Sigmoid colon (tissue), 7 donors: Measurements from ENCODE around the gene KRTAP4-16. TPM values are rescaled to one million over a fixed set of nuclear protein-coding genes. Genes with fewer than 3 reads are reported as not detected.
"Not testable (repeated sequence)": the region's sequence is repeated elsewhere in the genome, so short reads cannot be mapped to it uniquely, and the experiment has no call there.

Experiments
- DNase-seq: peaks from one replicate; pipeline ENCODE4 v3.0.0-alpha.2; 2019
- H3K27ac ChIP-seq, 4 donors: fragments of 200-600 bp; sonication (generic); one replicate each; pipeline ENCODE4 v1.5.1; 2016 to 2019; ENCODE audit warnings: mild to moderate bottlenecking in 1 of 4
- H3K27me3 ChIP-seq, 3 donors: fragments of 200-600 bp; sonication (generic); one replicate each; pipeline ENCODE4 v1.5.1; 2019; ENCODE audit warnings: mild to moderate bottlenecking in 1 of 3
- H3K36me3 ChIP-seq, 4 donors: fragments of 200-600 bp; sonication (generic); one replicate each; pipeline ENCODE4 v1.5.1; 2016 to 2019
- H3K4me1 ChIP-seq, 4 donors: fragments of 200-600 bp; sonication (generic); one replicate each; pipeline ENCODE4 v1.5.1; 2017 to 2019
- H3K4me3 ChIP-seq, 4 donors: fragments of 200-600 bp; sonication (generic); one replicate each; pipeline ENCODE4 v1.5.1; 2017 to 2019; ENCODE audit warnings: mild to moderate bottlenecking in 2 of 4, moderate library complexity in 1 of 4
- H3K9me3 ChIP-seq, 4 donors: fragments of 200-600 bp in 3 of 4; sonication (generic) in 3 of 4; one replicate each; pipeline versions ENCODE4 v1.5.1 to v1.6.1; 2013 to 2019
- CTCF ChIP-seq, 4 experiments: fragments of 450-650 bp in 3 of 4; fragments of 200-600 bp in 1 of 4; IDR thresholded peaks; one replicate each; pipeline ENCODE4 v1.5.1; 2016 to 2019; ENCODE audit warnings: antibody characterized with exemption in 4 of 4, mild to moderate bottlenecking in 3 of 4, moderate library complexity in 2 of 4
- EP300 ChIP-seq, 4 donors: sonication (generic); formaldehyde crosslinking; IDR thresholded peaks; one replicate each; pipeline ENCODE4 v1.6.1; 2017; ENCODE audit warnings: antibody characterized with exemption in 4 of 4
- POLR2A ChIP-seq, 2 donors: fragments of 450-650 bp; IDR thresholded peaks; one replicate each; pipeline ENCODE4 v1.6.1; 2016; ENCODE audit warnings: antibody characterized with exemption in 2 of 2, mild to moderate bottlenecking in 2 of 2, moderate library complexity in 2 of 2
- POLR2AphosphoS5 ChIP-seq, 4 donors: sonication (generic); formaldehyde crosslinking; IDR thresholded peaks; one replicate each; pipeline ENCODE4 v1.6.1; 2017; ENCODE audit warnings: antibody characterized with exemption in 4 of 4
- WGBS, 2 donors: extraction: QIAGEN DNeasy Blood & Tissue Kit; methylation state at CpG; one replicate each; pipeline ENCODE4 v1.1.7; 2013; 5-methylcytosine and 5-hydroxymethylcytosine counted together
- intact Hi-C: fragments of 100-400 bp; cut with DNase I; formaldehyde crosslinking; loops from one replicate; pipeline ENCODE4 v1.15.1; 2023
- polyA plus RNA-seq, 3 donors: library from polyadenylated mRNA; stranded (reverse); fragments of 200-250 nt; gene quantifications; one replicate each; pipeline ENCODE4 v1.2.3, GENCODE V29; 2013
- total RNA-seq, 4 donors: library from RNA; depleted of rRNA; stranded (reverse); fragments of >200 nt; gene quantifications; one replicate each; pipeline ENCODE4 v1.1.0, GENCODE V29; 2016
- donor health status: healthy with polysubstance abuse.
- donor health status: Bipolar disorder and iron deficiency.
- donor health status: healthy.

Gene KRTAP4-16
- total and polyA plus RNA-seq, 7 donors = not detected

GRCh38 chr17:41107941-41108450 is 6.0 kb upstream of the KRTAP4-16 start:
- DNase-seq = no peak
- Histone ChIP-seq H3K9me3 (no peaks in the 10 kb centered on the region), H3K27me3 (no peaks in the 10 kb centered on the region), H3K4me1 (no peaks in the 10 kb centered on the region), H3K27ac (no peak overlapping the region), H3K36me3 (no peaks in the 10 kb centered on the region), H3K4me3 (no peak overlapping the region)
- TF ChIP-seq POLR2A (IDR thresholded peaks at IDR 0.05) (no peak), POLR2AphosphoS5 (IDR thresholded peaks at IDR 0.05) (no peak), CTCF (IDR thresholded peaks at IDR 0.05) (no peak), EP300 (IDR thresholded peaks at IDR 0.05) (no peak)
- WGBS, 2 donors = 57 to 77% methylated on average over 1 of the region's 1 CpG
- intact Hi-C loops = no loop called here

- H3K4me3 ChIP-seq, H3K4me1 ChIP-seq, DNase-seq, H3K27ac ChIP-seq, H3K36me3 ChIP-seq, H3K9me3 ChIP-seq, intact Hi-C loops, H3K27me3 ChIP-seq: not testable (repeated sequence)
- 81 to 82% methylated on average over 10 of the region's 10 CpGs for WGBS, 2 donors
These were observed 3.3 kb upstream of the KRTAP4-16 start, which contains the start of gene KRTAP4-9 for GRCh38 chr17:41105347-41105746. Gene KRTAP4-9 (plus strand): TSS chr17:41105389. CDS start chr17:41105389, 0 bp downstream.

GRCh38 chr17:41104386-41105038 is 2.5 kb upstream of the KRTAP4-16 start:
- WGBS, 2 donors = 77 to 85% methylated on average over 2 of the region's 2 CpGs
- H3K36me3 ChIP-seq, intact Hi-C loops, DNase-seq, H3K4me3 ChIP-seq, H3K27ac ChIP-seq, H3K9me3 ChIP-seq, H3K27me3 ChIP-seq, H3K4me1 ChIP-seq: not testable (repeated sequence)

- H3K4me1 ChIP-seq = no peaks in the 10 kb centered on the region
- no peak overlapping the region for H3K4me3 ChIP-seq
- no peak for TF ChIP-seq POLR2A (IDR thresholded peaks at IDR 0.05)
- no peak for TF ChIP-seq CTCF (IDR thresholded peaks at IDR 0.05)
- no peak for TF ChIP-seq EP300 (IDR thresholded peaks at IDR 0.05)
- TF ChIP-seq POLR2AphosphoS5 (IDR thresholded peaks at IDR 0.05) = no peak
- no peaks in the 10 kb centered on the region for H3K9me3 ChIP-seq
- no peaks in the 10 kb centered on the region for H3K27me3 ChIP-seq
- intact Hi-C loops = no loop called here
- no peak overlapping the region for H3K27ac ChIP-seq
- H3K36me3 ChIP-seq = no peaks in the 10 kb centered on the region
- 88 to 95% methylated on average over 1 of the region's 1 CpG for WGBS, 2 donors
- DNase-seq = no peak
These were observed 1.9 kb upstream of the KRTAP4-16 start for GRCh38 chr17:41103896-41104295.

- not testable (repeated sequence) for H3K9me3 ChIP-seq
These were observed 2.1 kb downstream of the KRTAP4-16 start for GRCh38 chr17:41099682-41100480.

GRCh38 chr17:41098481-41098880 is 3.5 kb downstream of the KRTAP4-16 start:
- Histone ChIP-seq H3K4me3 (no peak overlapping the region), H3K27me3 (no peaks in the 10 kb centered on the region), H3K27ac (no peak overlapping the region), H3K36me3 (no peaks in the 10 kb centered on the region), H3K4me1 (no peaks in the 10 kb centered on the region), H3K9me3 (no peaks in the 10 kb centered on the region)
- no peak for DNase-seq
- TF ChIP-seq POLR2A (IDR thresholded peaks at IDR 0.05) = no peak
- TF ChIP-seq EP300 (IDR thresholded peaks at IDR 0.05) = no peak
- no peak for TF ChIP-seq CTCF (IDR thresholded peaks at IDR 0.05)
- TF ChIP-seq POLR2AphosphoS5 (IDR thresholded peaks at IDR 0.05) = no peak
- intact Hi-C loops = no loop called here
- 80 to 85% methylated on average over 6 of the region's 6 CpGs for WGBS, 2 donors

More at GRCh38 chr17:41099682-41100480, 2.1 kb downstream of the KRTAP4-16 start:
- intact Hi-C loops, H3K27me3 ChIP-seq, H3K27ac ChIP-seq, DNase-seq, H3K36me3 ChIP-seq, H3K4me1 ChIP-seq, H3K4me3 ChIP-seq: not testable (repeated sequence)
- 41 to 72% methylated on average over 7 of the region's 7 CpGs for WGBS, 2 donors
